ENCODE results near the gene ZNF83. TPM values are rescaled to one million over a fixed set of nuclear protein-coding genes. Genes with fewer than 3 reads are reported as not detected.

Gene ZNF83
- total RNA-seq, 1 experiment from 2014 or later: 54.6 TPM

DNA sequence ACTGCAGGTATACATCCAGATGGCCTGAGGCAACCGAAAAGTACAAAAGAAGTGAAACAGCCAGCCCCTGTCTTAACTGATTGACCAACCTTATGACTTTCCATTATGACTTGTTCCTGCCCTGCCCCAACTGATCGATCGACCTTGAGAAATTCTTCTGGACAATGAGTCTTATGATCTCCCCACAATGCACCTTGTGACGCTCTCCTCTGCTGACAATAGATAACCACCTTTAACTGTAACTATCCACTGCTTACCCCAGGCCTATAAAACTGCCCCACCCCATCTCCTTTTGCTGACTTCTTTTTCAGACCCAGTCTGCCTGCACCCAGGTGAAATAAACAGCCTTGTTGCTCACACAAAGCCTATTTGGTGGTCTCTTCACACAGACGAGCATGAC lies 11.2 kb downstream of the ZNF83 start:
- TF ChIP-seq EZH2 (IDR thresholded peaks at IDR 0.05; ENCODE audit: low read depth): no peak
- TF ChIP-seq, protein P1, sequence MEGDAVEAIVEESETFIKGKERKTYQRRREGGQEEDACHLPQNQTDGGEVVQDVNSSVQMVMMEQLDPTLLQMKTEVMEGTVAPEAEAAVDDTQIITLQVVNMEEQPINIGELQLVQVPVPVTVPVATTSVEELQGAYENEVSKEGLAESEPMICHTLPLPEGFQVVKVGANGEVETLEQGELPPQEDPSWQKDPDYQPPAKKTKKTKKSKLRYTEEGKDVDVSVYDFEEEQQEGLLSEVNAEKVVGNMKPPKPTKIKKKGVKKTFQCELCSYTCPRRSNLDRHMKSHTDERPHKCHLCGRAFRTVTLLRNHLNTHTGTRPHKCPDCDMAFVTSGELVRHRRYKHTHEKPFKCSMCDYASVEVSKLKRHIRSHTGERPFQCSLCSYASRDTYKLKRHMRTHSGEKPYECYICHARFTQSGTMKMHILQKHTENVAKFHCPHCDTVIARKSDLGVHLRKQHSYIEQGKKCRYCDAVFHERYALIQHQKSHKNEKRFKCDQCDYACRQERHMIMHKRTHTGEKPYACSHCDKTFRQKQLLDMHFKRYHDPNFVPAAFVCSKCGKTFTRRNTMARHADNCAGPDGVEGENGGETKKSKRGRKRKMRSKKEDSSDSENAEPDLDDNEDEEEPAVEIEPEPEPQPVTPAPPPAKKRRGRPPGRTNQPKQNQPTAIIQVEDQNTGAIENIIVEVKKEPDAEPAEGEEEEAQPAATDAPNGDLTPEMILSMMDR (conservative IDR thresholded peaks at IDR 0.05): no peak
- H3K4me2 ChIP-seq: no peak overlapping the region
- ChIA-PET POLR2A (ENCODE audit: unreplicated experiment) (no interaction called here), CTCF (no interaction called here)
- no peak overlapping the region for H2AFZ ChIP-seq
- no TSS peak for BruUV-seq (replicated peaks)
- no peaks in the 10 kb centered on the region for H3K4me1 ChIP-seq (replicated peaks; ENCODE audit: insufficient read depth)
- H3K9me3 ChIP-seq (ENCODE audit: insufficient read depth, low read depth): no peaks in the 10 kb centered on the region; the same call in 1 of the 2 replicates
- no peaks in the 10 kb centered on the region for H4K20me1 ChIP-seq (ENCODE audit: insufficient read depth)
- no peaks in the 10 kb centered on the region for H3K27me3 ChIP-seq (ENCODE audit: insufficient read depth, low read depth)
- no peak overlapping the region for H3K27ac ChIP-seq
- H3K9me2 ChIP-seq (ENCODE audit: insufficient read depth): no peaks in the 10 kb centered on the region
- intact Hi-C loops (cut with micrococcal nuclease; ENCODE audit: unreplicated experiment): no loop called here
- no peaks in the 10 kb centered on the region for H3F3A ChIP-seq (ENCODE audit: insufficient read depth, low read depth)
- no peak overlapping the region for H3K4me3 ChIP-seq
- H3K79me2 ChIP-seq (ENCODE audit: low read depth): no peaks in the 10 kb centered on the region
- no peaks in the 10 kb centered on the region; the same call in 1 of the 2 replicates for H3K36me3 ChIP-seq (ENCODE audit: low read depth)
- DNase-seq: no peak

DNA sequence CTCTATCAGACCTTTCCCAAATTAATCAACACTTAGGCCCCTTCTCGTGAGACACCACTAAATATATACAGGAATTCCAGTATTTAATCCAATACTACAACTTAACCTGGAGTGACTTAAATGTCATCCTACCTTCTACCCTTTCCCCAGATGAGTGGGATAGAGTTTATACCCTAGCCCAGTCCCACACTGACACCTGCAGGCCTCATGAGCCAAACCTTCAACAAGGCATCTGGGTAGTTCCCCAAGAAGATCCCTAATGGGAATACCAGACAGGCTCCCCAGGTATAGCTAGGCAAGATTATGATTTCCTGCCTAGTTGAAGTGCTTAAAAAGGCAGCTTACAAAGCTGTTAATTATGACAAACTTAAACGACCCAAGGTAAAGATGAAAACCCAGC lies 15.9 kb downstream of the ZNF83 start:
- CTCF ChIA-PET: interaction anchor here (0.6 kb wide), 1 partner anchor 1557 kb away, joined by 4 read pairs; the partner anchor contains the start of gene KLK13
- no peaks in the 10 kb centered on the region for H3K4me1 ChIP-seq (replicated peaks; ENCODE audit: insufficient read depth)
- no peak overlapping the region for H3K4me3 ChIP-seq
- BruUV-seq (replicated peaks): no TSS peak
- H3K9me3 ChIP-seq (ENCODE audit: insufficient read depth, low read depth): peaks cover 9% of the 10 kb centered on the region
- H3K9me2 ChIP-seq (ENCODE audit: insufficient read depth): no peaks in the 10 kb centered on the region
- no peaks in the 10 kb centered on the region for H3K27me3 ChIP-seq (ENCODE audit: insufficient read depth, low read depth)
- no peaks in the 10 kb centered on the region for H3K79me2 ChIP-seq (ENCODE audit: low read depth)
- no peaks in the 10 kb centered on the region for H3F3A ChIP-seq (ENCODE audit: insufficient read depth, low read depth)
- no peaks in the 10 kb centered on the region for H4K20me1 ChIP-seq (ENCODE audit: insufficient read depth)
- H3K36me3 ChIP-seq (ENCODE audit: low read depth): peaks cover 9% of the 10 kb centered on the region
- no peak overlapping the region for H2AFZ ChIP-seq
- intact Hi-C loops (cut with micrococcal nuclease; ENCODE audit: unreplicated experiment): no loop called here
- no peak overlapping the region for H3K4me2 ChIP-seq
- H3K27ac ChIP-seq: no peak overlapping the region
- POLR2A ChIA-PET (ENCODE audit: unreplicated experiment): no interaction called here
- no peak for TF ChIP-seq EZH2 (IDR thresholded peaks at IDR 0.05; ENCODE audit: low read depth)
- TF ChIP-seq, protein P1 (conservative IDR thresholded peaks at IDR 0.05): no peak
- no peak for DNase-seq

DNA sequence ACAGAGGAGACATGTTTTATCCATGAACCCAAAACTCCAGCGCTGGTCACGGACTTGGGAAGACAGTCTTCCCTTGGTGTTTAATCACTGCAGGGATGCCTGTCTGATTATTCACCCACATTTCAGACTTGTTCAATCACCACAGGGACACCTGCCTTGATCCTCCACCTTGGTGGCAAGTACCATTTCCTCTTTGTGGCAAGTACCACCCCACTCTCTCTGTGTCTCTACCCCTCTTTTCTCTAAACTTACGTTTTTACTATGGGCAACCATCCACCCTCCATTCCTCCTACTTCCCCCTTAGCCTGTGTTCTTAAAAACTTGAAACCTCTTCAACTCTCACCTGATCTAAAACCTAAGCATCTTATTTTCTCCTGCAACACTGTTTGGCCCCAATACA lies 16.8 kb downstream of the ZNF83 start:
- Histone ChIP-seq H3K79me2 (ENCODE audit: low read depth) (no peaks in the 10 kb centered on the region), H2AFZ (no peak overlapping the region), H3K4me1 (replicated peaks; ENCODE audit: insufficient read depth) (no peaks in the 10 kb centered on the region), H3K36me3 (ENCODE audit: low read depth) (peaks cover 14% of the 10 kb centered on the region), H4K20me1 (ENCODE audit: insufficient read depth) (no peaks in the 10 kb centered on the region), H3K9me2 (ENCODE audit: insufficient read depth) (no peaks in the 10 kb centered on the region), H3K27me3 (ENCODE audit: insufficient read depth, low read depth) (no peaks in the 10 kb centered on the region), H3K9me3 (ENCODE audit: insufficient read depth, low read depth) (peaks cover 18% of the 10 kb centered on the region), H3F3A (ENCODE audit: insufficient read depth, low read depth) (no peaks in the 10 kb centered on the region), H3K4me3 (no peak overlapping the region), H3K27ac (no peak overlapping the region), H3K4me2 (no peak overlapping the region)
- ChIA-PET CTCF (no interaction called here), POLR2A (ENCODE audit: unreplicated experiment) (no interaction called here)
- no TSS peak for BruUV-seq (replicated peaks)
- no peak for TF ChIP-seq EZH2 (IDR thresholded peaks at IDR 0.05; ENCODE audit: low read depth)
- TF ChIP-seq, protein P1 (conservative IDR thresholded peaks at IDR 0.05): no peak
- no peak for DNase-seq
- intact Hi-C loops (cut with micrococcal nuclease; ENCODE audit: unreplicated experiment): no loop called here
